SK-N-SH treated with all-trans-retinoic acid at 6 μM for 48 hours (cell line): ENCODE data around the gene USP1.

Experiments used
- ATAC-seq: fragments of 200-7000 bp; cut with Tn5 transposase; 3 replicates; pipeline ENCODE4 v1.9.1; 2020; ENCODE audit warnings: mild to moderate bottlenecking, moderate library complexity
- ARNTL ChIP-seq: fragments of 450-650 bp; formaldehyde crosslinking; IDR thresholded peaks from 2 replicates; pipeline ENCODE4 v1.5.0; 2020; ENCODE audit warnings: low read depth, mild to moderate bottlenecking, moderate library complexity, borderline replicate concordance
- BACH2 ChIP-seq: fragments of 250-450 bp; sonication (Bioruptor Pico); IDR thresholded peaks from 2 replicates; pipeline ENCODE4 v1.9.0; 2021; ENCODE audit warnings: mild to moderate bottlenecking, borderline replicate concordance
- CSDC2 ChIP-seq: fragments of 250-450 bp; sonication (Bioruptor Pico); IDR thresholded peaks from 2 replicates; pipeline ENCODE4 v1.5.0; 2020; ENCODE audit warnings: mild to moderate bottlenecking, moderate library complexity
- GLIS3 ChIP-seq: fragments of 250-450 bp; sonication (Bioruptor Pico); IDR thresholded peaks from 2 replicates; pipeline ENCODE4 v1.5.0; 2020; ENCODE audit warnings: mild to moderate bottlenecking, moderate library complexity
- ISL1 ChIP-seq: fragments of 250-450 bp; sonication (Bioruptor Pico); IDR thresholded peaks from 2 replicates; pipeline ENCODE4 v2.1.2; 2022; ENCODE audit warnings: mild to moderate bottlenecking, moderate library complexity
- OSR1 ChIP-seq: fragments of 250-450 bp; sonication (Bioruptor Pico); IDR thresholded peaks from 2 replicates; pipeline ENCODE4 v1.8.0; 2022; ENCODE audit warnings: moderate library complexity, mild to moderate bottlenecking, inconsistent platforms
- PPARA ChIP-seq: fragments of 250-450 bp; sonication (Bioruptor Pico); IDR thresholded peaks from 2 replicates; pipeline ENCODE4 v1.5.0; 2020; ENCODE audit warnings: mild to moderate bottlenecking, borderline replicate concordance
- RARB ChIP-seq: fragments of 250-450 bp; sonication (Bioruptor Pico); IDR thresholded peaks from 2 replicates; pipeline ENCODE4 v1.8.0; 2021; ENCODE audit warnings: mild to moderate bottlenecking, moderate library complexity
- SNAI2 ChIP-seq: fragments of 250-450 bp; sonication (Bioruptor Pico); IDR thresholded peaks from 2 replicates; pipeline ENCODE4 v1.5.0; 2020; ENCODE audit warnings: mild to moderate bottlenecking, moderate library complexity
- TCF4 ChIP-seq: fragments of 250-450 bp; sonication (Bioruptor Pico); IDR thresholded peaks from 2 replicates; pipeline ENCODE4 v1.8.0; 2021; ENCODE audit warnings: mild to moderate bottlenecking, moderate library complexity, borderline replicate concordance
- TOX ChIP-seq: fragments of 250-450 bp; sonication (Bioruptor Pico); IDR thresholded peaks from 2 replicates; pipeline ENCODE4 v1.8.0; 2021; ENCODE audit warnings: mild to moderate bottlenecking, moderate library complexity, borderline replicate concordance
- ZC3H10 ChIP-seq: fragments of 250-450 bp; sonication (Bioruptor Pico); IDR thresholded peaks from 2 replicates; pipeline ENCODE4 v1.5.1; 2021; ENCODE audit warnings: mild to moderate bottlenecking, moderate library complexity
- ZFP3 ChIP-seq: fragments of 250-450 bp; sonication (Bioruptor Pico); IDR thresholded peaks from 2 replicates; pipeline ENCODE4 v1.5.0; 2020; ENCODE audit warnings: mild to moderate bottlenecking, moderate library complexity
- ZFP30 ChIP-seq: fragments of 450-650 bp; formaldehyde crosslinking; IDR thresholded peaks from 2 replicates; pipeline ENCODE4 v1.5.0; 2022; ENCODE audit warnings: mild to moderate bottlenecking, moderate library complexity
- ZNF565 ChIP-seq: fragments of 450-650 bp; formaldehyde crosslinking; conservative IDR thresholded peaks from 2 replicates; pipeline ENCODE4 v1.5.0; 2020; ENCODE audit warnings: low read depth, mild to moderate bottlenecking, moderate library complexity
- ZNF70 ChIP-seq: fragments of 450-650 bp; formaldehyde crosslinking; IDR thresholded peaks from 2 replicates; pipeline ENCODE4 v1.5.0; 2020; ENCODE audit warnings: mild to moderate bottlenecking, moderate library complexity
- ZNF8 ChIP-seq: fragments of 450-650 bp; formaldehyde crosslinking; IDR thresholded peaks from 2 replicates; pipeline ENCODE4 v1.5.0; 2020; ENCODE audit warnings: mild to moderate bottlenecking, moderate library complexity
- TF ChIP-seq, protein P1 (sequence below): fragments of 250-450 bp; sonication (Bioruptor Pico); IDR thresholded peaks from 2 replicates; pipeline ENCODE4 v1.8.0; 2020; ENCODE audit warnings: mild to moderate bottlenecking, moderate library complexity, borderline replicate concordance
- TF ChIP-seq, protein P2 (sequence below): fragments of 250-450 bp; sonication (Bioruptor Pico); IDR thresholded peaks from 2 replicates; pipeline ENCODE4 v1.5.0; 2020; ENCODE audit warnings: mild to moderate bottlenecking, moderate library complexity
- TF ChIP-seq, protein P3 (sequence below): fragments of 250-450 bp; sonication (Bioruptor Pico); IDR thresholded peaks from 2 replicates; pipeline ENCODE4 v1.5.1; 2021; ENCODE audit warnings: mild to moderate bottlenecking, moderate library complexity
- TF ChIP-seq, protein P4 (sequence below): fragments of 250-450 bp; sonication (Bioruptor Pico); IDR thresholded peaks from 2 replicates; pipeline ENCODE4 v1.5.1; 2020; ENCODE audit warnings: low read depth, mild to moderate bottlenecking, moderate library complexity
- TF ChIP-seq, protein P5 (sequence below): fragments of 250-450 bp; sonication (Bioruptor Pico); IDR thresholded peaks from 2 replicates; pipeline ENCODE4 v1.8.0; 2021; ENCODE audit warnings: low read depth, mild to moderate bottlenecking, moderate library complexity, borderline replicate concordance

USP1 gene

DNA sequence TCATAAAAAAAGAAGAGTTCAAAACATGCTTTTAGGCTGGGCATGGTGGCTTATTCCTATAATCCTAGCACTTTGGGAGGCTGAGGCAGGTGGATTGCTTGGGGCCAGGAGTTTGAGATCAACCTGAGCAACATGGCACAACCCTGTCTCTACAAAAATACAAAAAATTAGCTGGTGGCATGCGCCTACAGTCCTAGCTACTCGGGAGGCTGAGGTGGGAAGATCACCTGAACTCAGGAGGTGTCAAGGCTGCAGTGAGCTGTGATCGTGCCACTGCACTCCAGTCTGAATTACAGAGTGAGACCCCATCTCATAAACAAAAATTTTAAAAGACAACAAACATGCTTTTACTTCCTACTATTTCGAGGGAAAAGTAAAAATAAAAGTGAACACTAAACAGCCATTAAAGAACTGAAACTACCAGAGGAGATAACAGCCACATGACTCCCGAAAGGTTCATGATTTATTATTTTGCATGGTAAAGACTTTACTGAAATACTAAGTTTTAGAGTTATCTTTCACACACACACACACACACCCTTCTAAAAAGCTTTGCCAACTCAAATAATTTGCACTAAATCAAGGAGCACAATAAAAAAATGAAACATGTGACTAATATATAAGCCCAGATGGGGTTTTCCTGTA, 48.1 kb downstream of the USP1 start:
- no peak for ATAC-seq

DNA sequence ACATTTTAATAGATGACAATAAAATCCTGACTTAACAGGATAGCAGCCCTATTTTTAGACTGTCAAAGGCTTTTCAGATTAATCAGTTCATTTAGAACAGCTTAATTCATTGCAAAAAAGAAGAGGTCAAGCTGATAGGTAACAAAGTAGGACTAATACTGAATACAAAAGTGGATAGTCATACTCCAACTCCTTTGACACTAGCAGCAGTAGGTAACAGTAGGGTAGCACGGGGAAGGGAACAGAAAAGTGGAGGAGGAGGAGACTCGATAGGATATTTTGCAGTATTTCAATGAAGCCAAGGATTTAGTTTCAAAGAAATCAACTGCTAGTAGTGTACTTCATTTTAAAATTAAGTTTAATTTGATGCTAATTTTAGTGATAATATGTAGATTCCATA, 51.1 kb downstream of the USP1 start:
- TF ChIP-seq BACH2 (CRISPR knock-in tag) (no peak), RARB (CRISPR knock-in tag) (no peak), ARNTL (CRISPR knock-in tag) (no peak), GLIS3 (CRISPR knock-in tag) (no peak), OSR1 (CRISPR knock-in tag) (no peak), ISL1 (CRISPR knock-in tag) (no peak), ZNF70 (CRISPR knock-in tag) (no peak), CSDC2 (CRISPR knock-in tag) (no peak), ZFP30 (CRISPR knock-in tag) (no peak), ZNF565 (CRISPR knock-in tag) (no peak), ZC3H10 (CRISPR knock-in tag) (no peak), ZFP3 (CRISPR knock-in tag) (no peak), SNAI2 (CRISPR knock-in tag) (no peak)
- TF ChIP-seq, protein P1, sequence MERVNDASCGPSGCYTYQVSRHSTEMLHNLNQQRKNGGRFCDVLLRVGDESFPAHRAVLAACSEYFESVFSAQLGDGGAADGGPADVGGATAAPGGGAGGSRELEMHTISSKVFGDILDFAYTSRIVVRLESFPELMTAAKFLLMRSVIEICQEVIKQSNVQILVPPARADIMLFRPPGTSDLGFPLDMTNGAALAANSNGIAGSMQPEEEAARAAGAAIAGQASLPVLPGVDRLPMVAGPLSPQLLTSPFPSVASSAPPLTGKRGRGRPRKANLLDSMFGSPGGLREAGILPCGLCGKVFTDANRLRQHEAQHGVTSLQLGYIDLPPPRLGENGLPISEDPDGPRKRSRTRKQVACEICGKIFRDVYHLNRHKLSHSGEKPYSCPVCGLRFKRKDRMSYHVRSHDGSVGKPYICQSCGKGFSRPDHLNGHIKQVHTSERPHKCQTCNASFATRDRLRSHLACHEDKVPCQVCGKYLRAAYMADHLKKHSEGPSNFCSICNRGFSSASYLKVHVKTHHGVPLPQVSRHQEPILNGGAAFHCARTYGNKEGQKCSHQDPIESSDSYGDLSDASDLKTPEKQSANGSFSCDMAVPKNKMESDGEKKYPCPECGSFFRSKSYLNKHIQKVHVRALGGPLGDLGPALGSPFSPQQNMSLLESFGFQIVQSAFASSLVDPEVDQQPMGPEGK, result no peak
- TF ChIP-seq, protein P2, sequence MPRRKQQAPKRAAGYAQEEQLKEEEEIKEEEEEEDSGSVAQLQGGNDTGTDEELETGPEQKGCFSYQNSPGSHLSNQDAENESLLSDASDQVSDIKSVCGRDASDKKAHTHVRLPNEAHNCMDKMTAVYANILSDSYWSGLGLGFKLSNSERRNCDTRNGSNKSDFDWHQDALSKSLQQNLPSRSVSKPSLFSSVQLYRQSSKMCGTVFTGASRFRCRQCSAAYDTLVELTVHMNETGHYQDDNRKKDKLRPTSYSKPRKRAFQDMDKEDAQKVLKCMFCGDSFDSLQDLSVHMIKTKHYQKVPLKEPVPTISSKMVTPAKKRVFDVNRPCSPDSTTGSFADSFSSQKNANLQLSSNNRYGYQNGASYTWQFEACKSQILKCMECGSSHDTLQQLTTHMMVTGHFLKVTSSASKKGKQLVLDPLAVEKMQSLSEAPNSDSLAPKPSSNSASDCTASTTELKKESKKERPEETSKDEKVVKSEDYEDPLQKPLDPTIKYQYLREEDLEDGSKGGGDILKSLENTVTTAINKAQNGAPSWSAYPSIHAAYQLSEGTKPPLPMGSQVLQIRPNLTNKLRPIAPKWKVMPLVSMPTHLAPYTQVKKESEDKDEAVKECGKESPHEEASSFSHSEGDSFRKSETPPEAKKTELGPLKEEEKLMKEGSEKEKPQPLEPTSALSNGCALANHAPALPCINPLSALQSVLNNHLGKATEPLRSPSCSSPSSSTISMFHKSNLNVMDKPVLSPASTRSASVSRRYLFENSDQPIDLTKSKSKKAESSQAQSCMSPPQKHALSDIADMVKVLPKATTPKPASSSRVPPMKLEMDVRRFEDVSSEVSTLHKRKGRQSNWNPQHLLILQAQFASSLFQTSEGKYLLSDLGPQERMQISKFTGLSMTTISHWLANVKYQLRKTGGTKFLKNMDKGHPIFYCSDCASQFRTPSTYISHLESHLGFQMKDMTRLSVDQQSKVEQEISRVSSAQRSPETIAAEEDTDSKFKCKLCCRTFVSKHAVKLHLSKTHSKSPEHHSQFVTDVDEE, result no peak
- TF ChIP-seq, protein P3, sequence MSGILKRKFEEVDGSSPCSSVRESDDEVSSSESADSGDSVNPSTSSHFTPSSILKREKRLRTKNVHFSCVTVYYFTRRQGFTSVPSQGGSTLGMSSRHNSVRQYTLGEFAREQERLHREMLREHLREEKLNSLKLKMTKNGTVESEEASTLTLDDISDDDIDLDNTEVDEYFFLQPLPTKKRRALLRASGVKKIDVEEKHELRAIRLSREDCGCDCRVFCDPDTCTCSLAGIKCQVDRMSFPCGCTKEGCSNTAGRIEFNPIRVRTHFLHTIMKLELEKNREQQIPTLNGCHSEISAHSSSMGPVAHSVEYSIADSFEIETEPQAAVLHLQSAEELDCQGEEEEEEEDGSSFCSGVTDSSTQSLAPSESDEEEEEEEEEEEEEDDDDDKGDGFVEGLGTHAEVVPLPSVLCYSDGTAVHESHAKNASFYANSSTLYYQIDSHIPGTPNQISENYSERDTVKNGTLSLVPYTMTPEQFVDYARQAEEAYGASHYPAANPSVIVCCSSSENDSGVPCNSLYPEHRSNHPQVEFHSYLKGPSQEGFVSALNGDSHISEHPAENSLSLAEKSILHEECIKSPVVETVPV (CRISPR knock-in tag), result no peak
- TF ChIP-seq, protein P4, sequence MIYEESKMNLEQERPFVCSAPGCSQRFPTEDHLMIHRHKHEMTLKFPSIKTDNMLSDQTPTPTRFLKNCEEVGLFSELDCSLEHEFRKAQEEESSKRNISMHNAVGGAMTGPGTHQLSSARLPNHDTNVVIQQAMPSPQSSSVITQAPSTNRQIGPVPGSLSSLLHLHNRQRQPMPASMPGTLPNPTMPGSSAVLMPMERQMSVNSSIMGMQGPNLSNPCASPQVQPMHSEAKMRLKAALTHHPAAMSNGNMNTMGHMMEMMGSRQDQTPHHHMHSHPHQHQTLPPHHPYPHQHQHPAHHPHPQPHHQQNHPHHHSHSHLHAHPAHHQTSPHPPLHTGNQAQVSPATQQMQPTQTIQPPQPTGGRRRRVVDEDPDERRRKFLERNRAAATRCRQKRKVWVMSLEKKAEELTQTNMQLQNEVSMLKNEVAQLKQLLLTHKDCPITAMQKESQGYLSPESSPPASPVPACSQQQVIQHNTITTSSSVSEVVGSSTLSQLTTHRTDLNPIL (CRISPR knock-in tag), result no peak
- no peak for ATAC-seq

More for the DNA sequence above, 48.1 kb downstream of the USP1 start:
- TF ChIP-seq, protein P1, result no peak
- TF ChIP-seq ZNF70 (CRISPR knock-in tag) (no peak), TCF4 (CRISPR knock-in tag) (no peak), PPARA (CRISPR knock-in tag) (no peak), BACH2 (CRISPR knock-in tag) (no peak), TOX (CRISPR knock-in tag) (no peak), ZFP30 (CRISPR knock-in tag) (no peak), ZFP3 (CRISPR knock-in tag) (no peak), SNAI2 (CRISPR knock-in tag) (no peak), ZNF8 (CRISPR knock-in tag) (no peak), OSR1 (CRISPR knock-in tag) (no peak)
- TF ChIP-seq, protein P5, sequence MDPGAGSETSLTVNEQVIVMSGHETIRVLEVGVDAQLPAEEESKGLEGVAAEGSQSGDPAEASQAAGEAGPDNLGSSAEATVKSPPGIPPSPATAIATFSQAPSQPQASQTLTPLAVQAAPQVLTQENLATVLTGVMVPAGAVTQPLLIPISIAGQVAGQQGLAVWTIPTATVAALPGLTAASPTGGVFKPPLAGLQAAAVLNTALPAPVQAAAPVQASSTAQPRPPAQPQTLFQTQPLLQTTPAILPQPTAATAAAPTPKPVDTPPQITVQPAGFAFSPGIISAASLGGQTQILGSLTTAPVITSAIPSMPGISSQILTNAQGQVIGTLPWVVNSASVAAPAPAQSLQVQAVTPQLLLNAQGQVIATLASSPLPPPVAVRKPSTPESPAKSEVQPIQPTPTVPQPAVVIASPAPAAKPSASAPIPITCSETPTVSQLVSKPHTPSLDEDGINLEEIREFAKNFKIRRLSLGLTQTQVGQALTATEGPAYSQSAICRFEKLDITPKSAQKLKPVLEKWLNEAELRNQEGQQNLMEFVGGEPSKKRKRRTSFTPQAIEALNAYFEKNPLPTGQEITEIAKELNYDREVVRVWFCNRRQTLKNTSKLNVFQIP (CRISPR knock-in tag), result no peak
